Measurements from ENCODE around the gene GRAMD1B.
"Not testable (repeated sequence)": the region's sequence is repeated elsewhere in the genome, so short reads cannot be mapped to it uniquely, and the experiment has no call there.

The GRAMD1B gene

GRCh38 chr11:123443851-123444623, 14.0 kb downstream of the GRAMD1B start:
- DNase-seq (ENCODE audit: low spot score) = no peak

GRCh38 chr11:123448823-123449222, 18.8 kb downstream of the GRAMD1B start:
- no peak for DNase-seq (ENCODE audit: low spot score)

- DNase-seq (ENCODE audit: low spot score) = no peak
Observed at GRCh38 chr11:123449436-123449835, 19.4 kb downstream of the GRAMD1B start.

- no peak for DNase-seq (ENCODE audit: low spot score)
Observed at GRCh38 chr11:123450623-123451022, 20.6 kb downstream of the GRAMD1B start.

GRCh38 chr11:123451183-123451781, 21.2 kb downstream of the GRAMD1B start:
- DNase-seq (ENCODE audit: low spot score) = no peak

GRCh38 chr11:123452794-123453193, 22.7 kb downstream of the GRAMD1B start:
- DNase-seq (ENCODE audit: low spot score) = no peak

- DNase-seq (ENCODE audit: low spot score) = no peak
Observed at GRCh38 chr11:123454060-123454651, 24.1 kb downstream of the GRAMD1B start.

GRCh38 chr11:123454796-123455195, 24.7 kb downstream of the GRAMD1B start:
- no peak for DNase-seq (ENCODE audit: low spot score)

GRCh38 chr11:123456448-123456847, 26.4 kb downstream of the GRAMD1B start:
- DNase-seq (ENCODE audit: low spot score) = not testable (repeated sequence)

GRCh38 chr11:123457187-123457770, 27.2 kb downstream of the GRAMD1B start:
- DNase-seq (ENCODE audit: low spot score) = no peak

- DNase-seq (ENCODE audit: low spot score) = no peak
Observed at GRCh38 chr11:123458501-123458900, 28.4 kb downstream of the GRAMD1B start.

- no peak for DNase-seq (ENCODE audit: low spot score)
Observed at GRCh38 chr11:123460012-123460700, 30.1 kb downstream of the GRAMD1B start.

GRCh38 chr11:123461164-123461563, 31.1 kb downstream of the GRAMD1B start:
- no peak for DNase-seq (ENCODE audit: low spot score)

- not testable (repeated sequence) for DNase-seq (ENCODE audit: low spot score)
Observed at GRCh38 chr11:123465667-123466066, 35.6 kb downstream of the GRAMD1B start.

- DNase-seq (ENCODE audit: low spot score) = not testable (repeated sequence)
Observed at GRCh38 chr11:123466172-123466571, 36.1 kb downstream of the GRAMD1B start.

- no peak for DNase-seq (ENCODE audit: low spot score)
Observed at GRCh38 chr11:123469089-123469488, 39.0 kb downstream of the GRAMD1B start.

- DNase-seq (ENCODE audit: low spot score) = no peak
Observed at GRCh38 chr11:123469586-123469985, 39.5 kb downstream of the GRAMD1B start.

GRCh38 chr11:123470842-123471241, 40.8 kb downstream of the GRAMD1B start:
- no peak for DNase-seq (ENCODE audit: low spot score)

GRCh38 chr11:123472236-123472935, 42.3 kb downstream of the GRAMD1B start:
- no peak for DNase-seq (ENCODE audit: low spot score)

GRCh38 chr11:123473941-123474677, 44.0 kb downstream of the GRAMD1B start:
- no peak for DNase-seq (ENCODE audit: low spot score)

- DNase-seq (ENCODE audit: low spot score) = no peak
Observed at GRCh38 chr11:123474994-123475393, 44.9 kb downstream of the GRAMD1B start.

Data from iPS-NIHi11 (cell line).